Liver (tissue), 9 donors: ENCODE results near the gene DNAJB4. TPM values are rescaled to one million over a fixed set of nuclear protein-coding genes. Genes with fewer than 3 reads are reported as not detected.
"Not testable (repeated sequence)": the region's sequence is repeated elsewhere in the genome, so short reads cannot be mapped to it uniquely, and the experiment has no call there.

Experiments
- DNase-seq: peaks from one replicate; pipeline ENCODE4 v3.0.0-alpha.2; 2017; ENCODE audit warnings: low spot score
- H3K27ac ChIP-seq, 2 donors: one replicate each; pipeline ENCODE4 v1.7.0; 2013; ENCODE audit warnings: inconsistent platforms in 2 of 2, low read length in 2 of 2, control low read depth in 1 of 2, low read depth in 1 of 2, mild to moderate bottlenecking in 1 of 2
- H3K27me3 ChIP-seq, 4 donors: one replicate each; pipeline versions ENCODE4 v1.6.1 to v1.7.0; 2013; ENCODE audit warnings: low read length in 3 of 4, inconsistent platforms in 1 of 4, mild to moderate bottlenecking in 1 of 4, moderate library complexity in 1 of 4; ENCODE audit not compliant: control insufficient read depth in 4 of 4, insufficient read depth in 4 of 4
- H3K36me3 ChIP-seq, 4 donors: one replicate each; pipeline versions ENCODE4 v1.6.1 to v1.7.0; 2013; ENCODE audit warnings: low read length in 3 of 4, mild to moderate bottlenecking in 3 of 4, low read depth in 1 of 4, moderate library complexity in 1 of 4; ENCODE audit not compliant: control insufficient read depth in 4 of 4, insufficient read depth in 3 of 4
- H3K4me1 ChIP-seq, 4 donors: one replicate each; pipeline versions ENCODE4 v1.6.1 to v1.7.0; 2013; ENCODE audit warnings: low read length in 3 of 4, mild to moderate bottlenecking in 3 of 4, moderate library complexity in 1 of 4; ENCODE audit not compliant: control insufficient read depth in 4 of 4, insufficient read depth in 4 of 4
- H3K4me3 ChIP-seq, 3 donors: one replicate each; pipeline versions ENCODE4 v1.6.1 to v1.7.0; 2013; ENCODE audit warnings: low read length in 3 of 3, control low read depth in 1 of 3, low read depth in 1 of 3, mild to moderate bottlenecking in 1 of 3
- H3K9ac ChIP-seq, 2 donors: one replicate each; pipeline ENCODE4 v1.7.0; 2013; ENCODE audit warnings: low read length in 2 of 2, mild to moderate bottlenecking in 2 of 2, moderate library complexity in 2 of 2, control low read depth in 1 of 2, low read depth in 1 of 2
- H3K9me3 ChIP-seq, 4 donors: one replicate each; pipeline versions ENCODE4 v1.6.1 to v1.7.0; 2013; ENCODE audit warnings: low read length in 3 of 4; ENCODE audit not compliant: control insufficient read depth in 4 of 4
- FOXA2 ChIP-seq: IDR thresholded peaks from 2 replicates; pipeline ENCODE4 v1.6.1; 2016; ENCODE audit warnings: antibody characterized with exemption
- GABPA ChIP-seq, 2 donors: IDR thresholded peaks in 1 of 2; conservative IDR thresholded peaks in 1 of 2; 2 replicates each; pipeline ENCODE4 v1.6.1; 2016; ENCODE audit warnings: antibody characterized with exemption in 2 of 2, mild to moderate bottlenecking in 1 of 2, moderate library complexity in 1 of 2
- HNF4A ChIP-seq, 2 donors: conservative IDR thresholded peaks; 2 replicates each; pipeline ENCODE4 v1.6.1; 2016; ENCODE audit warnings: antibody characterized with exemption in 2 of 2, mild to moderate bottlenecking in 2 of 2
- HNF4G ChIP-seq: IDR thresholded peaks from 2 replicates; pipeline ENCODE4 v1.6.1; 2016; ENCODE audit warnings: antibody characterized with exemption
- JUND ChIP-seq, 2 donors: IDR thresholded peaks; 2 replicates each; pipeline ENCODE4 v1.6.1; 2016; ENCODE audit warnings: antibody characterized with exemption in 2 of 2
- NR2F2 ChIP-seq: IDR thresholded peaks from 2 replicates; pipeline ENCODE4 v1.6.1; 2016; ENCODE audit warnings: antibody characterized with exemption
- SP1 ChIP-seq: IDR thresholded peaks from 2 replicates; pipeline ENCODE4 v1.6.1; 2018; ENCODE audit warnings: antibody characterized with exemption, mild to moderate bottlenecking
- TAF1 ChIP-seq: conservative IDR thresholded peaks from 2 replicates; pipeline ENCODE4 v1.6.1; 2016; ENCODE audit warnings: antibody characterized with exemption, mild to moderate bottlenecking
- YY1 ChIP-seq: IDR thresholded peaks from 2 replicates; pipeline ENCODE4 v1.6.1; 2016; ENCODE audit warnings: antibody characterized with exemption, mild to moderate bottlenecking
- WGBS: extraction: QIAGEN DNeasy Blood & Tissue Kit; methylation state at CpG from one replicate; pipeline ENCODE4 v1.1.7; 2013; 5-methylcytosine and 5-hydroxymethylcytosine counted together
- polyA plus RNA-seq, 2 donors: library from polyadenylated mRNA; stranded (reverse) in 1 of 2; unstranded in 1 of 2; fragments of 200-250 nt in 1 of 2; fragments of >200 nt in 1 of 2; fragmentation: Nextera tagmentation in 1 of 2; extraction: Ambion mirVana in 1 of 2; gene quantifications; one replicate each; pipeline versions ENCODE4 v1.2.1 to v1.2.3, GENCODE V29; 2013 to 2015
- total RNA-seq, 2 donors: library from RNA; depleted of rRNA; stranded (reverse); fragments of >200 nt; gene quantifications; one replicate each; pipeline ENCODE4 v1.2.3, GENCODE V29; 2014
- TF ChIP-seq, protein P1 (sequence below): IDR thresholded peaks from 2 replicates; pipeline ENCODE4 v1.6.1; 2016; ENCODE audit warnings: antibody characterized with exemption
- TF ChIP-seq, protein P2 (sequence below): IDR thresholded peaks from 2 replicates; pipeline ENCODE4 v1.6.1; 2016; ENCODE audit warnings: antibody characterized with exemption
- TF ChIP-seq, protein P3 (sequence below): IDR thresholded peaks from 2 replicates; pipeline ENCODE4 v1.6.1; 2016; ENCODE audit warnings: antibody characterized with exemption
- TF ChIP-seq, protein P4 (sequence below): fragments of 150-350 bp; IDR thresholded peaks from 2 replicates; pipeline ENCODE4 v1.5.1; 2017; ENCODE audit warnings: improper control_type of control experiment, low read depth, low read length; ENCODE audit not compliant: missing input control
- donor health status: healthy.
- donor health status: healthy.
- donor health status: healthy.
- donor health status: healthy.
- donor health status: healthy.

Gene DNAJB4
- total and polyA plus RNA-seq, 4 donors: 5.7 to 21.6 (median 10.0) TPM

DNA sequence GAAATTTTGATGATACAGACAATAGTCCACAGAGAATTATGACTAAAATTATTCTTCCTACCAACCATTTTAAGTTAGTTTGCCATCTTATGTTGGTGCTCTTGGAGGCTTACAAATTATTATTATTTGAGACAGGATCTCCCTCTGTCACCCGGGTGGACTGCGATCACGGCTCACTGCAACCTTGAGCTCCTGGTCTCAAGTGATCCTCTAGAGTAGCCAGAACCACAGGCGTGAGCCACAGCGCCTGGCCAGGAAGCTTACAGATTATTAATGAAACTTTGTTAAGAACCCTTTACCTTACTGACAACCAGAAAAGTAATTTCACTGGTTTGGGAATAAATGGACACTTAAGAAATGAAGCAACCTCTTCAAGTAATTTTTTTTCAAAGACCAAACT, 8.0 kb upstream of the DNAJB4 start:
- H3K4me3 ChIP-seq: no peak overlapping the region
- no peak overlapping the region for H3K27ac ChIP-seq
- no peak for TF ChIP-seq JUND (IDR thresholded peaks at IDR 0.05)
- no peak for TF ChIP-seq GABPA (IDR thresholded peaks at IDR 0.05 in 1 of 2, conservative IDR thresholded peaks at IDR 0.05 in 1 of 2)
- no peaks in the 10 kb centered on the region for H3K27me3 ChIP-seq
- H3K36me3 ChIP-seq: peaks cover 0 to 3% (median 0%) of the 10 kb centered on the region in 4 donors
- DNase-seq: no peak
- 98% methylated on average over 5 of the region's 5 CpGs for WGBS
- H3K9me3 ChIP-seq: no peaks in the 10 kb centered on the region
- H3K9ac ChIP-seq: no peak overlapping the region
- no peaks in the 10 kb centered on the region for H3K4me1 ChIP-seq

DNA sequence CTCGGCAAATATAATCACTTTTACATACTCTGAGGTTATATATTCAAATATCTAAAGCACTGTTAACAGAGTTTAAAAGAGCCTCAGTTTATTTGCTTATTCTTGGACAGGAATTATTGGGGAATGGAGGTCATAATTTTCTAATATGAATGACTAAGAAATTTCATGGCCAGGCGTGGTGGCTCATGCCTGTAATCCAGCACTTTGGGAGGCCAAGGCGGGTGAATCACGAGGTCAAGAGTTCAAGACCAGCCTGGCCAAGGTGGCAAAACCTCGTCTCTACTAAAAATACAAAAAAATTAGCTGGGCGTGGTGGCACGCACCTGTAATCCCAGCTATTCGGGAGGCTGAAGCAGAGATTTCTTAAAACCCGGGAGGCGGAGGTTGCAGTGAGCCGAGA, 4.2 kb upstream of the DNAJB4 start:
- not testable (repeated sequence) for DNase-seq, H3K9me3 ChIP-seq, H3K27ac ChIP-seq, H3K9ac ChIP-seq, H3K4me3 ChIP-seq, H3K36me3 ChIP-seq, H3K4me1 ChIP-seq, H3K27me3 ChIP-seq
- 94% methylated on average over 11 of the region's 11 CpGs for WGBS

DNA sequence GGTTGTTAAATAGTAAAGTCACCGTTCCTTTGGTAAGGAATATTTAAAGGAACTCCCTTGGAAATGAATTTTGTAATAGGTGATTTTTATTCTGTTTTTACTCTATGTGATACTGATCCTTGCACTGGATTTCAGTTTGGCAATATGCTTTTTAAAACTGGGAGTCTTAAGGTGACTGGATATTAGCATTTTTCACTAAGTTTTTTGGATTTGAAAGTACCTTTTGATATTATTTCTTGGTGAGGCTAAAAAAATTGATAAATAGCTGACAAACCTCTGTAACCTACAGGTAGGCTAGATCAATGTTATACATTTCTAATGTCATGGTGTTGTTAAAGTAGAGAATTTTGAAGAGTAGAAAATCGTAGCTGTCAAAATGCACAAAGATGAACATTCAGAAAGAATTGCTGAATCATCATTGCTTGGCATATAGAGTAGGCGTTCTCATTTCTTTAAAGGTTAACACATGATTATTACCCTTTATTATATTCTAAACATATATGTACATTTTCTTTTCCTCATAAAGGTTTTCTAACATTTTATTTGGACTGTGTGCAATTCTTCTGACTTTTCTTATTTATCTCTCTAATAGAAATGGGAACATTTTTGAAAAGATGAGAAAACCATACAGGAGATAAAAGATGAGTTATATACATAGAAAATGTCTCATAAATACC, 1.5 kb upstream of the DNAJB4 start:
- Histone ChIP-seq H3K27ac (peak overlapping the region; percentile 97 to 99), H3K4me3 (no peak overlapping the region), H3K4me1 (peaks cover 2 to 13% (median 10%) of the 10 kb centered on the region in 4 donors), H3K27me3 (no peaks in the 10 kb centered on the region), H3K36me3 (no peaks in the 10 kb centered on the region), H3K9ac (peak overlapping the region; percentile 41 to 43), H3K9me3 (no peaks in the 10 kb centered on the region)
- no peak for DNase-seq
- WGBS: 36% methylated on average over 3 of the region's 3 CpGs
- TF ChIP-seq, protein P1, sequence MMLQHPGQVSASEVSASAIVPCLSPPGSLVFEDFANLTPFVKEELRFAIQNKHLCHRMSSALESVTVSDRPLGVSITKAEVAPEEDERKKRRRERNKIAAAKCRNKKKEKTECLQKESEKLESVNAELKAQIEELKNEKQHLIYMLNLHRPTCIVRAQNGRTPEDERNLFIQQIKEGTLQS: no peak
- TF ChIP-seq FOXA2: no peak
- no peak for TF ChIP-seq NR2F2
- TF ChIP-seq JUND (IDR thresholded peaks at IDR 0.05): no peak
- no peak for TF ChIP-seq HNF4A (conservative IDR thresholded peaks at IDR 0.05)
- no peak for TF ChIP-seq YY1
- no peak for TF ChIP-seq TAF1
- no peak for TF ChIP-seq SP1
- TF ChIP-seq HNF4G: no peak
- TF ChIP-seq, protein P2, sequence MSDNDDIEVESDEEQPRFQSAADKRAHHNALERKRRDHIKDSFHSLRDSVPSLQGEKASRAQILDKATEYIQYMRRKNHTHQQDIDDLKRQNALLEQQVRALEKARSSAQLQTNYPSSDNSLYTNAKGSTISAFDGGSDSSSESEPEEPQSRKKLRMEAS: no peak
- TF ChIP-seq, protein P3, sequence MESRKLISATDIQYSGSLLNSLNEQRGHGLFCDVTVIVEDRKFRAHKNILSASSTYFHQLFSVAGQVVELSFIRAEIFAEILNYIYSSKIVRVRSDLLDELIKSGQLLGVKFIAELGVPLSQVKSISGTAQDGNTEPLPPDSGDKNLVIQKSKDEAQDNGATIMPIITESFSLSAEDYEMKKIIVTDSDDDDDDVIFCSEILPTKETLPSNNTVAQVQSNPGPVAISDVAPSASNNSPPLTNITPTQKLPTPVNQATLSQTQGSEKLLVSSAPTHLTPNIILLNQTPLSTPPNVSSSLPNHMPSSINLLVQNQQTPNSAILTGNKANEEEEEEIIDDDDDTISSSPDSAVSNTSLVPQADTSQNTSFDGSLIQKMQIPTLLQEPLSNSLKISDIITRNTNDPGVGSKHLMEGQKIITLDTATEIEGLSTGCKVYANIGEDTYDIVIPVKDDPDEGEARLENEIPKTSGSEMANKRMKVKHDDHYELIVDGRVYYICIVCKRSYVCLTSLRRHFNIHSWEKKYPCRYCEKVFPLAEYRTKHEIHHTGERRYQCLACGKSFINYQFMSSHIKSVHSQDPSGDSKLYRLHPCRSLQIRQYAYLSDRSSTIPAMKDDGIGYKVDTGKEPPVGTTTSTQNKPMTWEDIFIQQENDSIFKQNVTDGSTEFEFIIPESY: no peak
- TF ChIP-seq, protein P4, sequence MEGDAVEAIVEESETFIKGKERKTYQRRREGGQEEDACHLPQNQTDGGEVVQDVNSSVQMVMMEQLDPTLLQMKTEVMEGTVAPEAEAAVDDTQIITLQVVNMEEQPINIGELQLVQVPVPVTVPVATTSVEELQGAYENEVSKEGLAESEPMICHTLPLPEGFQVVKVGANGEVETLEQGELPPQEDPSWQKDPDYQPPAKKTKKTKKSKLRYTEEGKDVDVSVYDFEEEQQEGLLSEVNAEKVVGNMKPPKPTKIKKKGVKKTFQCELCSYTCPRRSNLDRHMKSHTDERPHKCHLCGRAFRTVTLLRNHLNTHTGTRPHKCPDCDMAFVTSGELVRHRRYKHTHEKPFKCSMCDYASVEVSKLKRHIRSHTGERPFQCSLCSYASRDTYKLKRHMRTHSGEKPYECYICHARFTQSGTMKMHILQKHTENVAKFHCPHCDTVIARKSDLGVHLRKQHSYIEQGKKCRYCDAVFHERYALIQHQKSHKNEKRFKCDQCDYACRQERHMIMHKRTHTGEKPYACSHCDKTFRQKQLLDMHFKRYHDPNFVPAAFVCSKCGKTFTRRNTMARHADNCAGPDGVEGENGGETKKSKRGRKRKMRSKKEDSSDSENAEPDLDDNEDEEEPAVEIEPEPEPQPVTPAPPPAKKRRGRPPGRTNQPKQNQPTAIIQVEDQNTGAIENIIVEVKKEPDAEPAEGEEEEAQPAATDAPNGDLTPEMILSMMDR: no peak
